HG02885 (cell line): ENCODE data around the gene SNX30.
A peak's percentile ranks its signal among the peaks of the same experiment; 100 is the strongest.

Source experiments
- ATAC-seq: cut with Tn5 transposase; IDR thresholded peaks from one replicate; pipeline ENCODE4 v1.9.1; 2021; ENCODE audit warnings: mild to moderate bottlenecking; ENCODE audit not compliant: unreplicated experiment, poor library complexity

SNX30 gene

GRCh38 chr9:112751056-112751795 is 666 bp downstream of the SNX30 start:
- ATAC-seq: peak; percentile 23

GRCh38 chr9:112752334-112753125 is 2.0 kb downstream of the SNX30 start:
- no peak for ATAC-seq

DNA sequence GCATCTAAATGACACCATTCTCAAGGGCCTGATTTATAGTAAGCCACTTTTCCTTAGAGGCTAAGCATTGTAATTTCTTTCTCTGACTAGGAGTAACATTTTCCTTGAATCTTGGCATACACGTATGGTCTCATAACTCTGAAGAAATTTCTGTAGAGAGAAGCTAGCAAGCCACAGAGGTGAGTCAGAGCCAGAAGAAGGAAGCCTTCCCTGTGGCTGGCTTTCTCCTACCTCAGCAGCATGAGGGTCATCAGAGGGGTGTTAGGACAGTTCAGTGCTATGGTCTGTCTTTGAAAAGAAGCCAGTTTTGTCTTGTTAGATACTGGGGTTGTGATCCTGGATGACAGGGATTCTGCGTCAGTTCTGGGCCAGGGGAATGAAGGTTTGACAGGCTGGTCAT is 3.2 kb downstream of the SNX30 start:
- no peak for ATAC-seq

DNA sequence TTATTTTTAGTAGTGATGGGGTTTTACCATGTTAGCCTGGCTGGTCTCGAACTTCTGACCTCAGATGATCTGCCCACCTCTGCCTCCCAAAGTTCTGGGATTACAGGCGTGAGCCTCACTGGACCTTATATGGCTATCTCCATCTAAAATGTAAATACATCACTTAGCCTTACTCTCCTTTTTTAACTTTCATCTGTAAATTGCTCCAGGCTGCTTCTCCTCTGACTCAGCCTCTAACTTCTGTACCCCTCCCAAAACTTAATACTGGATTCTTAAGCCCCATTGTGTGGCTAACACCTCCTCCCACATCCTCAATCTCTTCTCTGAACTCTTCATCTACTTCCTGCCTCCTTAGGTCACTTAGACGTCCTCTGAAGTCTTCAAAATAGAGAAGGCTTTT is 4.0 kb downstream of the SNX30 start:
- ATAC-seq: peak; percentile 20

DNA sequence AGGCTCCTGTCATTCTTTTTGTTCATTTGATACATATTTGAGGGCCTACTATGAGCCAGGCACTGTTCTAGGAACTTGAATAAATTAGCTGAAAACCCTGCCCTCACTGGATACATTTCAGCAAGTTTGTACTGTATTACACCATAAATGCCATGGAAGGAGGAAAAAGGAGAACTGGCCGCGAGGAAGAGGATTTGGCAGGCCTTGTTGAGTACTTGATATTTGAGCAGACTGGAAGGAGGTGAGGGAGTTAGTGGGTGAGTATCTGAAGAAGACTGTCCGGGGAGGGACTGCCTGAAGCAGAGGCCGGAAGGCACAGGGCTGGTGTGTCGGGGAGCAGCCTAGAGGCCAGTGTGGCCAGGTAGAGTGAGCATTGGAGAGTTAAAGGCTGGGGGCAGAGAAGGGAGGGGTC is 4.5 kb downstream of the SNX30 start:
- ATAC-seq: no peak

- no peak for ATAC-seq
Measured at GRCh38 chr9:112755675-112756074, 5.1 kb downstream of the SNX30 start.

DNA sequence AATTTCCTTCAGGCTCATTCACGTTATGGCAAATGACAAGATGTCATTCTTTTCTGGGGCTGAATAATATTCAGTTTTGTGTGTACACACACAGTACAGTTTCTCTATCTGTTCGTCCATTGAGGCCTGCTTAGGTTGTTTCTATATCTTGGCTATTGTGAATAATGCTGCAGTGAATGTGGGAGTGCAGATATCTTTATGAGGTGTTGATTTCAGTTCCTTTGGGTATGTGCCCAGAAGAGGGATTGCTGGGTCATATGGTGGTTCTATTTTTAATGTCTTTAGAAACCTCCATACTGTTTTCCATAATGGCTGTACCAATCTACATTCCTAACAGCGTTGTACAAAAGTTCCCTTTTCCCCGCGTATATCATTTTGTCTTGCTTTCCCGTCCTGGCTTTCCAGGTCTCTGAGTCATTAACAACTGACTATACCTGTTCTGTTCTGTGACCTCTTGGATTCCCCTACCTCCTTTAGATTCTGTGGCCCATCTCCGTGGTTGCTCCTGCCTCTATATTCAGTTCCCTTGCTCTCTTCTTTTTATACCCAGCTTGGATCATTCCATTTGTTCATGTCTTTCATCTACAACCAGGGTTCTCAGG is 6.8 kb downstream of the SNX30 start:
- ATAC-seq: no peak

DNA sequence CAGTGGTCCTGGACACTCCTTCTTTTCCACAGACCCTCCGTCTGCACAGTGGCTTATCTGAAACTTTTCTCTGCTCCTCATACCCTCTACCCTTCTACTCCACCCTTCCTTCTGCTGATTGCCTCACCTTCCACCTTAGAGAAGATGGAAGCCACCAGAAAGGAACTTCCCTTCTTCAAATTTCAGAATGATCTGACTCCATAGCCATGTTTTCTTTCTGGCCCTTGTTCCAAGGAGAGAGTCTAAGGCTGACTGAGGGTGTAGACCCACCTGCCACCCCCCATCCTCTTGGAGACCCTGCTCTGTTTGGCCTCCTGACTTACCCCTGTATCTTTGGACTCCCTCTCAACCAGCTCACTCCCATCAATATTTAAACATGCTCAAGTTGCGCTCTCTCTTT is 7.4 kb downstream of the SNX30 start:
- ATAC-seq: no peak

DNA sequence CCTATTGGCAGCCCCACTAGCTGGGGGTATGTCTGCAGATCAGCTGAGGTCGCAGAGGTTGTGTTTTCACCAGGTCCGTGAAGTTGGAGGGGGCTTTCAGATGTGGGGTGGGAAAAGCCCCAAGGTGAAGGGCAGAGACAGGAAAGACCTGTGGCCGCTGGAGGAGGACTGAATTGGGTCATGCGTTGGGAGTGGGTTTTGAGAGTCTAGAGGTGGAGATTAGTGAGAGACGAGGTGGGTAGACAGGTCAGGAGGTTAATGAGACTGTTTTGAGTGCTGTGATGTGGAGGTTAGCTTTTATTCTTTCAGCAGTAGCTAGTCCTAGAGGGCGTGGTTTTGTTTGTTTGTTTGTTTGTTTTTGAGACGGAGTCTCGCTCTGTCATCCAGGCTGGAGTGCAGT is 10.3 kb downstream of the SNX30 start:
- ATAC-seq: no peak

- ATAC-seq: no peak
Measured at GRCh38 chr9:112761912-112762655, 11.5 kb downstream of the SNX30 start.

GRCh38 chr9:112762726-112763518 is 12.4 kb downstream of the SNX30 start:
- ATAC-seq: no peak

DNA sequence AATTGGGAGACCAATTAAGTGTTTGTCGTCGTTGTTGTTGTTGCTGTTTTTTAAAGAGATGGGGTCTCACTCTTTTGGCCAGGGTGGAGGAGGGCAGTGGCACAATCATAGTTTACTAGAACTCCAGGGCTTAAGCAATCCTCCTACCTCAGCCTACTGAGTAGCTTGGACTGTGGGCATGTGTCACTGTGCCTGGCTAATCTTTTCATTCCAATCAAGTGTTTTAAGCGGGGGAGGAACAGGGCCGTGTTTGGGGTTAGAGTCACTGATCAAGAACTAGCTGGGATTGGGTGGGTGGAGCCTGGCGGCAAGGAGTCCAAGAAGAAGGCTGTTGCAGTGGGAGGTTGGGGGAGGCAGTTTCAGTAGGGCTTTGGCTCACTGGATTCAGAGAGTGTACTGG is 13.8 kb downstream of the SNX30 start:
- ATAC-seq: no peak

- no peak for ATAC-seq
Measured at GRCh38 chr9:112764837-112765236, 14.3 kb downstream of the SNX30 start.

DNA sequence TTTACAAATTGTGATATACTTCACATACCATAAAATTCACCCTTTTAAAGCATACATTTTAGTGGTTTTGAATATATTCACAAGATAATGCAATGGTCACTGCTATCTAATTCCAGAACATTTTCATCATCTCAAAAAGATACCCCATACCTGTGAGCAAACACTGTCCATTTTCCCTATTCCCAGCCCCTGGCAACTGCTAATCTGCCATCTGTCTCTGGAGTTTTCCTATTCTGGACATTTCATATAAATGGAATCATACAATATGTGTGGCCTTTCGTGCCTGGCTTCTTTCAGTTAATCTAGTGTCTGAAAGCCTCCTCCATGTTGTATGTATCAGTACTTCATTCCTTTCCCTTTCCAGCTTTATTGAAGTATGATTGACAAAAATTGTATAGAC is 14.7 kb downstream of the SNX30 start:
- no peak for ATAC-seq

GRCh38 chr9:112771359-112772214 is 21.0 kb downstream of the SNX30 start:
- ATAC-seq: peak; percentile 51

DNA sequence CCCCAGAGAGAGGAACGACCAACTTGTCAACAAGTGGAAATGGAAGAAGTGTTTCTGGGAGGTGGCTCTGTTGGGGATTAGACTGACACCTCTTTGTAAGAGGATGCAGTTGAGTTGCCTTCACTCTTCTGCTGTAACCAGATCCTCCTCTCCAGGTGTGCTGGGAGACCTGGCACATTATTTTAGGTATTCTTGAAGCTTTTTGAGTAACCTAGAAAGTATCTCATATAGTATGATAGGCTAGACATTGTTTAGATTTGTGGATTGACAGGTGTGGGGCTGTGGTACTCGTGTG is 21.6 kb downstream of the SNX30 start:
- ATAC-seq: no peak

DNA sequence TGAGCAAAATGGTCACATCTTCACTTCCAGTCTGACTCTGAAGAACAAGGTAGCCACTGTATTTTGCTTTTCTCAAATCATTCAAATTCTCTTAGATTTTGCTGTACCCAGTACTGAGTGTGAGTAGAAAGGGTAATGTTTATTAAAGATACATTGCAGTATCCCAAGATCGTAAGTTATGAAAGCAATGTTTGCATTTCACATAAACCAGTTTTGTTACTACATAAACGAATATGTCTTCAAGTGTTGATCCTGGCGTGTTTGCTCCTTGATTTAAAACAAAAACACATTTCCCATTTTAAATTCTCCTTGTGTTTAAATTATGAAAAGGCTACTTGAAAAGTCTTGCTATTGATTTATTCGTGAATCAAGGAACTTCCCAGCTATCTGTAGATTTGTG is 22.0 kb downstream of the SNX30 start:
- ATAC-seq: no peak

DNA sequence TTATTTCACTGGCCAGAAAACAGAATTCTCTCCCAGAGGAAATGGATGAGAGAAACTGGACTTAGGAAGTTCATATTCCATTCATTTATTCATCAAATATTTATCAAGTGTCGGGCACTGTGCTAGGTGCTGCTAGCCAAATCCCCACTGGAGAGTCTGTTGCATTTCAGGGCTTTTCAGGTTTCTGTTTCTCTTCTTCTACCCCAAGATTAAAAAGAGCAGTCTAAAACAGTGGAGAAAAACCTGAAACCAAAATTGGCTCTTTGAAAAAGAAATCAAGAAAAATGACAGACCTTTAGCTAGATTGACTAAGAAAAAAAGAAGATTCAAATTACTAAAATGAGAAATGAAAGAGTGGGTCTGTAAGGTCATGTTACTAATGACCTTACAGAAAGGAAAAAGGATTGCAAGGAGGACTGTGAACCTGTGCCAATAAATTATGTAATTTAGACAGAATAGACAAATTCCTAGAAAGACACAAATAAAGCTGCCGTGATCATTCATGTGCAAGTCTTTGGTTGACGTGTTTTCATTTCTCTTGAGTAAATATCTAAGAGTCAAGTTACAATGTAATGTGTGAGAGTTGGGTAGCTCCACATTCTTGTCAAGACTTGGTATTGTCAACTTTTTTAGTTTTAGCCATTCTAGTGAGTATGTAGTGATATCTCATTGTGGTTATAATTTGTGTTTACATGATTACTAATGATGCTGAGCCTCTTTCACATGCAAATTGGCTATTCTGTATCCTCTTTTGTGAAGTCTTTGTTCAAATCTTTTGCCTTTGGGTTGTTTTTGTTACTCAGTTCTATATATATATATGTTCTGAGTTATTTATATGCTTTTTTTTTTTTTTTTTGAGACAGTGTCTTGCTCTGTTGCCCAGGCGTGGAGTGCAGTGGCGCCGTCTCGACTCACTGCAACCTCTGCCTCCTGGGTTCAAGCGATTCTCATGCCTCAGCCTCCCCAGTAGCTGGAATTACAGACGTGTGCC is 23.7 kb downstream of the SNX30 start:
- ATAC-seq: no peak
